ENCODE measurements around the gene PINK1.

DNA sequence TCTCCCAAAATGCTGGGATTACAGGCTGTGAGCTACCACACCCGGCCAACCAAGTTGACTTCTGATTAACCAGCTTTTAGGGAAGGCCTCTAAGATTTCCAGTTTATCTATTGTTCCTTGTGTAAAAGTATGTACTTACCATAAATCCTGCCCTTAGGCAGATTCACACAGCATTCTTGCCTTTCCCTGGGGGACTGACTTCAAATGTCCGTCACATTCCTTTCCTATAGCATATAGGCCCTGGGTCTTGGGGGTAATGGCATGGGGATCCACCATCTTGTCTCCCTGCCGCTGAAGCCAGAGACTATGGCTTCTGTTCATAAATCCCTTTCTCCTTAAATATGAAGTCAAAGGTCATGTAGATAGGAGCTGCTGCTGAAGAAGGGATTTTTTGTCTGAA is 872 bp upstream of the PINK1 start:
- TF ChIP-seq, protein P1, sequence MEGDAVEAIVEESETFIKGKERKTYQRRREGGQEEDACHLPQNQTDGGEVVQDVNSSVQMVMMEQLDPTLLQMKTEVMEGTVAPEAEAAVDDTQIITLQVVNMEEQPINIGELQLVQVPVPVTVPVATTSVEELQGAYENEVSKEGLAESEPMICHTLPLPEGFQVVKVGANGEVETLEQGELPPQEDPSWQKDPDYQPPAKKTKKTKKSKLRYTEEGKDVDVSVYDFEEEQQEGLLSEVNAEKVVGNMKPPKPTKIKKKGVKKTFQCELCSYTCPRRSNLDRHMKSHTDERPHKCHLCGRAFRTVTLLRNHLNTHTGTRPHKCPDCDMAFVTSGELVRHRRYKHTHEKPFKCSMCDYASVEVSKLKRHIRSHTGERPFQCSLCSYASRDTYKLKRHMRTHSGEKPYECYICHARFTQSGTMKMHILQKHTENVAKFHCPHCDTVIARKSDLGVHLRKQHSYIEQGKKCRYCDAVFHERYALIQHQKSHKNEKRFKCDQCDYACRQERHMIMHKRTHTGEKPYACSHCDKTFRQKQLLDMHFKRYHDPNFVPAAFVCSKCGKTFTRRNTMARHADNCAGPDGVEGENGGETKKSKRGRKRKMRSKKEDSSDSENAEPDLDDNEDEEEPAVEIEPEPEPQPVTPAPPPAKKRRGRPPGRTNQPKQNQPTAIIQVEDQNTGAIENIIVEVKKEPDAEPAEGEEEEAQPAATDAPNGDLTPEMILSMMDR (conservative IDR thresholded peaks at IDR 0.05; ENCODE audit: low read depth, low read length), result no peak
- TF ChIP-seq EZH2phosphoT487 (IDR thresholded peaks at IDR 0.05; ENCODE audit: borderline replicate concordance, low read length), result no peak
